ENCODE results near the gene TMA7B. TPM values are rescaled to one million over a fixed set of nuclear protein-coding genes. Genes with fewer than 3 reads are reported as not detected.
"Not testable (repeated sequence)": the region's sequence is repeated elsewhere in the genome, so short reads cannot be mapped to it uniquely, and the experiment has no call there.

The TMA7B gene
- total RNA-seq, 1 donor from 2014 or later: not detected

GRCh38 chr22:39949964-39950737 lies 10.0 kb upstream of the TMA7B start:
- intact Hi-C loops (cut with DNase I): no loop called here
- no peak for DNase-seq (ENCODE audit: low spot score)

- DNase-seq (ENCODE audit: low spot score); intact Hi-C loops (cut with DNase I): not testable (repeated sequence)
Measured at GRCh38 chr22:39951603-39952293, 8.4 kb upstream of the TMA7B start.

- DNase-seq (ENCODE audit: low spot score): no peak
- intact Hi-C loops (cut with DNase I): no loop called here
Measured at GRCh38 chr22:39952347-39952746, 7.8 kb upstream of the TMA7B start.

GRCh38 chr22:39953101-39953500 lies 7.1 kb upstream of the TMA7B start:
- intact Hi-C loops (cut with DNase I): no loop called here
- no peak for DNase-seq (ENCODE audit: low spot score)

GRCh38 chr22:39954584-39955055 lies 5.6 kb upstream of the TMA7B start:
- intact Hi-C loops (cut with DNase I): no loop called here
- DNase-seq (ENCODE audit: low spot score): no peak

GRCh38 chr22:39955675-39956074 lies 4.5 kb upstream of the TMA7B start:
- DNase-seq (ENCODE audit: low spot score): no peak
- intact Hi-C loops (cut with DNase I): no loop called here

- no peak for DNase-seq (ENCODE audit: low spot score)
- intact Hi-C loops (cut with DNase I): no loop called here
Measured at GRCh38 chr22:39956932-39957664, 3.1 kb upstream of the TMA7B start.

- intact Hi-C loops (cut with DNase I): no loop called here
- no peak for DNase-seq (ENCODE audit: low spot score)
Measured at GRCh38 chr22:39958009-39958711, 2.0 kb upstream of the TMA7B start.

- intact Hi-C loops (cut with DNase I): no loop called here
- no peak for DNase-seq (ENCODE audit: low spot score)
Measured at GRCh38 chr22:39958949-39959639, 1.1 kb upstream of the TMA7B start.

- DNase-seq (ENCODE audit: low spot score): peak; percentile 84
- intact Hi-C loops (cut with DNase I): no loop called here
Measured at GRCh38 chr22:39960791-39961746, 872 bp downstream of the TMA7B start.

GRCh38 chr22:39962071-39962470 lies 1.9 kb downstream of the TMA7B start:
- intact Hi-C loops (cut with DNase I): no loop called here
- no peak for DNase-seq (ENCODE audit: low spot score)

- intact Hi-C loops (cut with DNase I): no loop called here
- DNase-seq (ENCODE audit: low spot score): no peak
Measured at GRCh38 chr22:39965748-39966147, 5.6 kb downstream of the TMA7B start.

- DNase-seq (ENCODE audit: low spot score): no peak
- intact Hi-C loops (cut with DNase I): no loop called here
Measured at GRCh38 chr22:39966470-39966869, 6.3 kb downstream of the TMA7B start.

- no peak for DNase-seq (ENCODE audit: low spot score)
- intact Hi-C loops (cut with DNase I): no loop called here
Measured at GRCh38 chr22:39967103-39967829, 7.1 kb downstream of the TMA7B start.

- intact Hi-C loops (cut with DNase I): no loop called here
Measured at GRCh38 chr22:39967996-39968972, 8.1 kb downstream of the TMA7B start.

GRCh38 chr22:39970742-39971141 lies 10.5 kb downstream of the TMA7B start:
- intact Hi-C loops (cut with DNase I): no loop called here
- no peak for DNase-seq (ENCODE audit: low spot score)

More at GRCh38 chr22:39967996-39968972, 8.1 kb downstream of the TMA7B start:
- DNase-seq (ENCODE audit: low spot score): no peak
